GM12878 (cell line): Measurements from ENCODE around the gene ADRA2C. TPM values are rescaled to one million over a fixed set of nuclear protein-coding genes. Genes with fewer than 3 reads are reported as not detected.

Experiments used
- ATAC-seq: fragments of 200-7000 bp; cut with Tn5 transposase; 3 replicates; pipeline ENCODE4 v1.9.1; 2020; ENCODE audit warnings: mild to moderate bottlenecking, moderate library complexity
- BruUV-seq: library from RNA; stranded (reverse); fragments of 400-500 nt; replicated peaks from 2 replicates; lab custom pipeline; 2021; lab: Mats Ljungman, UMichigan
- CTCF ChIA-PET: fragments of 300-600 bp; sonication (Branson Sonifier 250); formaldehyde crosslinking; extraction: SDS; loops from one replicate; lab custom pipeline; 2021; ENCODE audit warnings: inconsistent platforms; lab: Yijun Ruan, JAX
- POLR2A ChIA-PET: fragments of 350-600 bp; formaldehyde crosslinking; extraction: SDS; loops from one replicate; lab custom pipeline; 2021; ENCODE audit warnings: inconsistent platforms; lab: Charles Lee
- RAD21 ChIA-PET: fragments of 300-600 bp; sonication (Branson Sonifier 250); formaldehyde crosslinking; loops from one replicate; lab custom pipeline; 2023; ENCODE audit warnings: antibody characterized with exemption; ENCODE audit not compliant: unreplicated experiment; lab: Charles Lee
- SMC1A ChIA-PET: fragments of 300-600 bp; sonication (Branson Sonifier 250); formaldehyde crosslinking; loops from one replicate; lab custom pipeline; 2023; ENCODE audit not compliant: unreplicated experiment, uncharacterized antibody; lab: Charles Lee
- DNase-seq: peaks from one replicate; pipeline ENCODE4 v3.0.0-alpha.2; 2011; ENCODE audit warnings: low read depth, low spot score
- FAIRE-seq: peaks from 3 replicates; lab custom pipeline; 2011; peaks lifted over from hg19 to GRCh38; lab: Jason Lieb, UNC
- H2AFZ ChIP-seq: 2 replicates; pipeline ENCODE4 v1.6.0; 2011; ENCODE audit warnings: low read depth, low read length, control low read depth; ENCODE audit not compliant: control insufficient read depth
- H3K27ac ChIP-seq: 2 replicates; pipeline ENCODE4 v1.5.1; 2011; ENCODE audit warnings: control low read depth; ENCODE audit not compliant: control insufficient read depth, insufficient read depth
- H3K27me3 ChIP-seq, 2 experiments: replicated peaks in 1 of 2; 2 replicates each; pipeline versions ENCODE4 v1.6.0 to v1.6.1; 2011; ENCODE audit warnings: low read length in 1 of 2; ENCODE audit not compliant: control insufficient read depth in 2 of 2, insufficient read depth in 2 of 2
- H3K36me3 ChIP-seq, 2 experiments: 2 replicates each; pipeline ENCODE4 v1.5.1; 2011; ENCODE audit warnings: low read length in 1 of 2; ENCODE audit not compliant: control insufficient read depth in 2 of 2, insufficient read depth in 2 of 2
- H3K4me1 ChIP-seq: 2 replicates; pipeline ENCODE4 v1.6.1; 2011; ENCODE audit warnings: mild to moderate bottlenecking, low read length, moderate library complexity, mixed read lengths; ENCODE audit not compliant: control insufficient read depth, insufficient read depth
- H3K4me2 ChIP-seq: 2 replicates; pipeline ENCODE4 v1.6.0; 2011; ENCODE audit warnings: control low read depth; ENCODE audit not compliant: control insufficient read depth, insufficient read depth
- H3K4me3 ChIP-seq: fragments of 200-600 bp; sonication (generic); 2 replicates; pipeline ENCODE4 v1.5.1; 2016
- H3K79me2 ChIP-seq: 2 replicates; pipeline ENCODE4 v1.6.0; 2011; ENCODE audit warnings: low read length; ENCODE audit not compliant: control insufficient read depth, insufficient read depth
- H3K9ac ChIP-seq: 2 replicates; pipeline ENCODE4 v1.8.0; 2011; ENCODE audit warnings: low read length, control low read depth, mixed read lengths; ENCODE audit not compliant: control insufficient read depth, insufficient read depth
- H3K9me3 ChIP-seq: replicated peaks from 3 replicates; pipeline ENCODE4 v1.5.1; 2011; ENCODE audit warnings: mild to moderate bottlenecking, low read length; ENCODE audit not compliant: control insufficient read depth, insufficient read depth
- H4K20me1 ChIP-seq: 2 replicates; pipeline ENCODE4 v1.6.0; 2011; ENCODE audit not compliant: control insufficient read depth, insufficient read depth
- BMI1 ChIP-seq: fragments of 450-650 bp; IDR thresholded peaks from 2 replicates; pipeline ENCODE4 v1.6.1; 2016; ENCODE audit warnings: mild to moderate bottlenecking, moderate library complexity, borderline replicate concordance
- SIN3A ChIP-seq: IDR thresholded peaks from 2 replicates; pipeline ENCODE4 v1.6.1; 2012; ENCODE audit warnings: low read depth, low read length, improper control_type of control experiment
- SMARCA5 ChIP-seq: fragments of 450-650 bp; IDR thresholded peaks from 2 replicates; pipeline ENCODE4 v1.6.1; 2017; ENCODE audit warnings: mild to moderate bottlenecking
- TCF3 ChIP-seq: IDR thresholded peaks from 2 replicates; pipeline ENCODE4 v1.6.1; 2012; ENCODE audit warnings: low read depth, mild to moderate bottlenecking, low read length, borderline replicate concordance; ENCODE audit not compliant: insufficient read depth
- WRNIP1 ChIP-seq: IDR thresholded peaks from 2 replicates; pipeline ENCODE4 v1.6.1; 2011; ENCODE audit warnings: low read depth, low read length, improper control_type of control experiment, borderline replicate concordance
- WGBS: methylation state at CpG from one replicate; pipeline ENCODE4 v1.1.6; 2016; ENCODE audit warnings: low lambda C conversion rate; ENCODE audit not compliant: insufficient replicate concordance, insufficient coverage; ENCODE audit errors: missing lambda C conversion rate; 5-methylcytosine and 5-hydroxymethylcytosine counted together
- in situ Hi-C: fragments of 300-500 bp; cut with MboI; formaldehyde crosslinking; loops from 9 replicates; pipeline ENCODE4 v1.14.3; 2018; ENCODE audit warnings: mixed read lengths
- intact Hi-C: fragments of 100-400 bp; cut with micrococcal nuclease; formaldehyde crosslinking; loops from one replicate; pipeline ENCODE4 v1.14.2; 2022; ENCODE audit not compliant: unreplicated experiment
- polyA plus RNA-seq, 11 experiments: library from polyadenylated mRNA; depleted of rRNA in 4 of 11; unstranded in 6 of 11; stranded (reverse) in 5 of 11; fragments of >200 nt; fragmentation: Nextera tagmentation in 4 of 11; fragmentation: Illumina TruSeq in 1 of 11; extraction: Ambion mirVana in 4 of 11; extraction: Trizol in 1 of 11; gene quantifications; 1 replicate in 1 of 11; 2 replicates in 10 of 11; pipeline versions ENCODE4 v1.2.1 to v1.2.3, GENCODE V29; 2011 to 2016; ENCODE audit warnings: inconsistent platforms in 2 of 11, missing spikeins in 2 of 11, low read depth in 1 of 11
- total RNA-seq, 4 experiments: library from RNA; depleted of rRNA in 3 of 4; stranded (reverse); fragments of >200 nt in 3 of 4; fragmentation: Illumina TruSeq in 1 of 4; extraction: Trizol in 1 of 4; gene quantifications; 2 replicates each; pipeline versions ENCODE4 v1.2.1 to v1.2.3, GENCODE V29; 2013 to 2021
- TF ChIP-seq, protein P1 (sequence below): fragments of 150-350 bp; IDR thresholded peaks from 2 replicates; pipeline ENCODE4 v1.6.1; 2016; ENCODE audit warnings: low read depth, low read length

The ADRA2C gene
- total and polyA plus RNA-seq, 10 of the 15 experiments (the other 5 are each of a cell fraction or from before 2014, with no cell fraction given) = 0.15 TPM; not detected in 9

GRCh38 chr4:3767570-3768288 is 1.5 kb downstream of the ADRA2C start:
- POLR2A ChIA-PET = no interaction called here
- FAIRE-seq = no peak
- CTCF ChIA-PET = no interaction called here
- Histone ChIP-seq H2AFZ (no peak overlapping the region), H3K4me3 (no peak overlapping the region), H3K79me2 (no peaks in the 10 kb centered on the region), H3K36me3 (no peaks in the 10 kb centered on the region), H3K27ac (no peak overlapping the region), H3K4me1 (no peaks in the 10 kb centered on the region), H3K9me3 (no peaks in the 10 kb centered on the region; the same call in 2 of the 3 replicates), H4K20me1 (no peaks in the 10 kb centered on the region), H3K27me3 (peaks cover 0 to 4% of the 10 kb centered on the region in 2 experiments; a peak in 3 of 4 replicates), H3K9ac (no peak overlapping the region), H3K4me2 (no peak overlapping the region)
- no peak for ATAC-seq
- intact Hi-C loops = no loop called here
- SMC1A ChIA-PET = no interaction called here
- in situ Hi-C loops = no loop called here
- RAD21 ChIA-PET = interaction anchor here (0.6 kb wide), 1 partner anchor 77 kb away, joined by 4 read pairs; no protein-coding TSS in a partner anchor
- no peak for TF ChIP-seq SMARCA5
- TF ChIP-seq TCF3 = no peak
- TF ChIP-seq SIN3A = no peak
- no peak for TF ChIP-seq BMI1
- TF ChIP-seq WRNIP1 = no peak
- TF ChIP-seq, protein P1, sequence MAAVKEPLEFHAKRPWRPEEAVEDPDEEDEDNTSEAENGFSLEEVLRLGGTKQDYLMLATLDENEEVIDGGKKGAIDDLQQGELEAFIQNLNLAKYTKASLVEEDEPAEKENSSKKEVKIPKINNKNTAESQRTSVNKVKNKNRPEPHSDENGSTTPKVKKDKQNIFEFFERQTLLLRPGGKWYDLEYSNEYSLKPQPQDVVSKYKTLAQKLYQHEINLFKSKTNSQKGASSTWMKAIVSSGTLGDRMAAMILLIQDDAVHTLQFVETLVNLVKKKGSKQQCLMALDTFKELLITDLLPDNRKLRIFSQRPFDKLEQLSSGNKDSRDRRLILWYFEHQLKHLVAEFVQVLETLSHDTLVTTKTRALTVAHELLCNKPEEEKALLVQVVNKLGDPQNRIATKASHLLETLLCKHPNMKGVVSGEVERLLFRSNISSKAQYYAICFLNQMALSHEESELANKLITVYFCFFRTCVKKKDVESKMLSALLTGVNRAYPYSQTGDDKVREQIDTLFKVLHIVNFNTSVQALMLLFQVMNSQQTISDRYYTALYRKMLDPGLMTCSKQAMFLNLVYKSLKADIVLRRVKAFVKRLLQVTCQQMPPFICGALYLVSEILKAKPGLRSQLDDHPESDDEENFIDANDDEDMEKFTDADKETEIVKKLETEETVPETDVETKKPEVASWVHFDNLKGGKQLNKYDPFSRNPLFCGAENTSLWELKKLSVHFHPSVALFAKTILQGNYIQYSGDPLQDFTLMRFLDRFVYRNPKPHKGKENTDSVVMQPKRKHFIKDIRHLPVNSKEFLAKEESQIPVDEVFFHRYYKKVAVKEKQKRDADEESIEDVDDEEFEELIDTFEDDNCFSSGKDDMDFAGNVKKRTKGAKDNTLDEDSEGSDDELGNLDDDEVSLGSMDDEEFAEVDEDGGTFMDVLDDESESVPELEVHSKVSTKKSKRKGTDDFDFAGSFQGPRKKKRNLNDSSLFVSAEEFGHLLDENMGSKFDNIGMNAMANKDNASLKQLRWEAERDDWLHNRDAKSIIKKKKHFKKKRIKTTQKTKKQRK = no peak
- no TSS peak for BruUV-seq
- WGBS = 42% methylated on average over 22 of the region's 58 CpGs
- no peak for DNase-seq
